A673 (cell line): ENCODE measurements around the gene ESF1.

Source experiments
- CTCF ChIP-seq: fragments of 300-800, 200-600 bp; sonication (generic); conservative IDR thresholded peaks from 2 replicates; pipeline ENCODE4 v1.5.1; 2017; ENCODE audit warnings: low read depth, mild to moderate bottlenecking, antibody characterized with exemption, low read length, moderate library complexity, mixed read lengths
- EZH2 ChIP-seq: fragments of 200-600 bp; sonication (generic); IDR thresholded peaks from 2 replicates; pipeline ENCODE4 v1.6.1; 2017; ENCODE audit warnings: borderline replicate concordance, low read depth, mild to moderate bottlenecking, mixed read lengths, antibody characterized with exemption, low read length; ENCODE audit not compliant: poor library complexity, severe bottlenecking

- TF ChIP-seq CTCF (no peak), EZH2 (no peak)
Observed at GRCh38 chr20:13825465-13825864, 40.7 kb upstream of the ESF1 start.
